Keratinocyte (primary cell): Measurements from ENCODE around the gene EDN2. TPM values are rescaled to one million over a fixed set of nuclear protein-coding genes. Genes with fewer than 3 reads are reported as not detected.
A peak's percentile ranks its signal among the peaks of the same experiment; 100 is the strongest.

Source experiments
- DNase-seq: peaks from one replicate; pipeline ENCODE4 v3.0.0-alpha.2; 2011; ENCODE audit warnings: low read depth, missing footprints, low spot score
- FAIRE-seq: peaks from 2 replicates; lab custom pipeline; 2011; peaks lifted over from hg19 to GRCh38; lab: Jason Lieb, UNC
- H2AFZ ChIP-seq: 2 replicates; pipeline ENCODE4 v1.6.0; 2012; ENCODE audit warnings: low read length, control low read depth, inconsistent platforms; ENCODE audit not compliant: control insufficient read depth
- H3K27ac ChIP-seq: 2 replicates; pipeline ENCODE4 v1.5.1; 2011; ENCODE audit warnings: low read length; ENCODE audit not compliant: control insufficient read depth, insufficient read depth
- H3K27me3 ChIP-seq: 3 replicates; pipeline ENCODE4 v1.6.0; 2011; ENCODE audit warnings: low read length; ENCODE audit not compliant: control insufficient read depth, insufficient read depth; ENCODE audit errors: extremely low read depth
- H3K36me3 ChIP-seq, 2 experiments: 2 replicates in 1 of 2; 3 replicates in 1 of 2; pipeline ENCODE4 v1.5.1; 2011; ENCODE audit warnings: low read length in 2 of 2, mild to moderate bottlenecking in 1 of 2; ENCODE audit not compliant: control insufficient read depth in 2 of 2, insufficient read depth in 2 of 2; ENCODE audit errors: extremely low read depth in 1 of 2
- H3K4me1 ChIP-seq: 3 replicates; pipeline ENCODE4 v1.5.1; 2011; ENCODE audit warnings: low read length; ENCODE audit not compliant: control insufficient read depth, insufficient read depth; ENCODE audit errors: extremely low read depth
- H3K4me2 ChIP-seq: 3 replicates; pipeline ENCODE4 v1.6.0; 2011; ENCODE audit warnings: low read depth, low read length; ENCODE audit not compliant: control insufficient read depth, insufficient read depth; ENCODE audit errors: extremely low read depth
- H3K4me3 ChIP-seq, 3 experiments: fragments of 200-600 bp in 1 of 3; sonication (generic) in 1 of 3; 2 replicates in 2 of 3; 3 replicates in 1 of 3; pipeline ENCODE4 v1.5.1; 2011 to 2016; ENCODE audit warnings: low read length in 3 of 3, mild to moderate bottlenecking in 3 of 3, control low read depth in 2 of 3, inconsistent platforms in 1 of 3, low read depth in 1 of 3, mixed read lengths in 1 of 3, mixed run types in 1 of 3, moderate library complexity in 1 of 3; ENCODE audit not compliant: control insufficient read depth in 2 of 3, insufficient read depth in 2 of 3; ENCODE audit errors: extremely low read depth in 1 of 3
- H3K79me2 ChIP-seq: 2 replicates; pipeline ENCODE4 v1.6.0; 2012; ENCODE audit warnings: low read length; ENCODE audit not compliant: control insufficient read depth, insufficient read depth
- H3K9ac ChIP-seq: 3 replicates; pipeline ENCODE4 v1.6.0; 2011; ENCODE audit warnings: low read length; ENCODE audit not compliant: control insufficient read depth, insufficient read depth; ENCODE audit errors: extremely low read depth
- H3K9me1 ChIP-seq: 3 replicates; pipeline ENCODE4 v1.6.0; 2011; ENCODE audit warnings: low read length; ENCODE audit not compliant: control insufficient read depth, insufficient read depth; ENCODE audit errors: extremely low read depth
- H3K9me3 ChIP-seq: 2 replicates; pipeline ENCODE4 v1.5.1; 2012; ENCODE audit warnings: low read depth, low read length; ENCODE audit not compliant: control insufficient read depth
- H4K20me1 ChIP-seq: 3 replicates; pipeline ENCODE4 v1.6.0; 2011; ENCODE audit warnings: low read length; ENCODE audit not compliant: control insufficient read depth, insufficient read depth; ENCODE audit errors: extremely low read depth
- EZH2 ChIP-seq: IDR thresholded peaks from one replicate; pipeline ENCODE4 v1.6.1; 2012; ENCODE audit warnings: inconsistent platforms, mild to moderate bottlenecking, low read length, moderate library complexity
- dilution Hi-C: fragments of 300-500 bp; cut with MboI; formaldehyde crosslinking; loops from one replicate; pipeline ENCODE4 v1.7.0; 2020; ENCODE audit warnings: low sequenced_read_pairs; ENCODE audit not compliant: extremely low pct_ligation_motif_present
- polyA plus RNA-seq, 5 experiments: library from polyadenylated mRNA; depleted of rRNA in 3 of 5; stranded (reverse) in 3 of 5; stranded (forward) in 1 of 5; unstranded in 1 of 5; fragments of >200 nt; gene quantifications; 1 replicate in 1 of 5; 2 replicates in 3 of 5; 3 replicates in 1 of 5; pipeline versions ENCODE4 v1.2.1 to v1.2.3, GENCODE V29; 2011 to 2012; ENCODE audit warnings: missing spikeins in 2 of 5, low read depth in 1 of 5, low replicate concordance in 1 of 5
- TF ChIP-seq, protein P1 (sequence below), 3 experiments: IDR thresholded peaks in 1 of 3; conservative IDR thresholded peaks in 1 of 3; optimal IDR thresholded peaks in 1 of 3; 2 replicates in 2 of 3; 3 replicates in 1 of 3; pipeline versions ENCODE3 to v1.5.1; 2011; ENCODE audit warnings: low read length in 3 of 3, mild to moderate bottlenecking in 3 of 3, moderate library complexity in 2 of 3, control low read depth in 1 of 3, inconsistent platforms in 1 of 3; ENCODE audit not compliant: insufficient read depth in 2 of 3; ENCODE audit errors: extremely low read depth in 1 of 3

EDN2 gene
- polyA plus RNA-seq, 1 donor (not counting 4 experiments of a cell fraction or from before 2014, with no cell fraction given), result 0.34 TPM

DNA sequence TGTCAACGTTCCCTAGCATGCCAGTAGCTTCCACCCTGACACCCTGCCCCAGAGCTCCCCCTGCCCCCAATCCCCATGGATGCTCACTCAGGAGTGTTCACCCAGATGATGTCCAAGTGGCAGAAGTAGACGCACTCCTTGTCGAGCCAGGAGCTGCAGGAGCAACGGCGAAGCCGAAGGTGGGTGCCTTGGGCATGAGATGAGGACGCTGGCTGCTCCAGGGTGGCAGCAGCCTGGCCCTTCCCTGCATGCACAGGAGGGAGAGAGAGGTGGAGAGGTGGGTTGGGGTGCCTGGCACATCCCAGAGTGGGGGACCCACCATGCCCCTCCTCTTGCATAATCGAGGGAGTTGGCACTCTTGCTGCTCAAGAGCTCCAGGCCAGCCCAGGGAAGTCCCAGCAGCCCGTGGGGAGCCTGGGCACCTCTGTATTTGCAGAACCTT is 502 bp downstream of the EDN2 start:
- Histone ChIP-seq H3K4me3 (no peak overlapping the region), H3K4me1 (peaks cover 37% of the 10 kb centered on the region), H3K9me1 (no peaks in the 10 kb centered on the region), H3K9me3 (no peaks in the 10 kb centered on the region), H3K79me2 (no peaks in the 10 kb centered on the region), H3K4me2 (peak overlapping the region; percentile 63), H3K27ac (no peak overlapping the region), H3K27me3 (no peaks in the 10 kb centered on the region), H3K36me3 (no peaks in the 10 kb centered on the region), H2AFZ (no peak overlapping the region), H3K9ac (no peak overlapping the region), H4K20me1 (no peaks in the 10 kb centered on the region)
- no peak for TF ChIP-seq EZH2
- TF ChIP-seq, protein P1, sequence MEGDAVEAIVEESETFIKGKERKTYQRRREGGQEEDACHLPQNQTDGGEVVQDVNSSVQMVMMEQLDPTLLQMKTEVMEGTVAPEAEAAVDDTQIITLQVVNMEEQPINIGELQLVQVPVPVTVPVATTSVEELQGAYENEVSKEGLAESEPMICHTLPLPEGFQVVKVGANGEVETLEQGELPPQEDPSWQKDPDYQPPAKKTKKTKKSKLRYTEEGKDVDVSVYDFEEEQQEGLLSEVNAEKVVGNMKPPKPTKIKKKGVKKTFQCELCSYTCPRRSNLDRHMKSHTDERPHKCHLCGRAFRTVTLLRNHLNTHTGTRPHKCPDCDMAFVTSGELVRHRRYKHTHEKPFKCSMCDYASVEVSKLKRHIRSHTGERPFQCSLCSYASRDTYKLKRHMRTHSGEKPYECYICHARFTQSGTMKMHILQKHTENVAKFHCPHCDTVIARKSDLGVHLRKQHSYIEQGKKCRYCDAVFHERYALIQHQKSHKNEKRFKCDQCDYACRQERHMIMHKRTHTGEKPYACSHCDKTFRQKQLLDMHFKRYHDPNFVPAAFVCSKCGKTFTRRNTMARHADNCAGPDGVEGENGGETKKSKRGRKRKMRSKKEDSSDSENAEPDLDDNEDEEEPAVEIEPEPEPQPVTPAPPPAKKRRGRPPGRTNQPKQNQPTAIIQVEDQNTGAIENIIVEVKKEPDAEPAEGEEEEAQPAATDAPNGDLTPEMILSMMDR (optimal IDR thresholded peaks at IDR 0.05 in 1 of 3, IDR thresholded peaks at IDR 0.05 in 1 of 3, conservative IDR thresholded peaks at IDR 0.05 in 1 of 3; ENCODE audit: extremely low read depth in 1 of 3, insufficient read depth in 2 of 3, low read length in 3 of 3), result no peak
- dilution Hi-C loops, result no loop called here
- FAIRE-seq (no peak), DNase-seq (no peak)

DNA sequence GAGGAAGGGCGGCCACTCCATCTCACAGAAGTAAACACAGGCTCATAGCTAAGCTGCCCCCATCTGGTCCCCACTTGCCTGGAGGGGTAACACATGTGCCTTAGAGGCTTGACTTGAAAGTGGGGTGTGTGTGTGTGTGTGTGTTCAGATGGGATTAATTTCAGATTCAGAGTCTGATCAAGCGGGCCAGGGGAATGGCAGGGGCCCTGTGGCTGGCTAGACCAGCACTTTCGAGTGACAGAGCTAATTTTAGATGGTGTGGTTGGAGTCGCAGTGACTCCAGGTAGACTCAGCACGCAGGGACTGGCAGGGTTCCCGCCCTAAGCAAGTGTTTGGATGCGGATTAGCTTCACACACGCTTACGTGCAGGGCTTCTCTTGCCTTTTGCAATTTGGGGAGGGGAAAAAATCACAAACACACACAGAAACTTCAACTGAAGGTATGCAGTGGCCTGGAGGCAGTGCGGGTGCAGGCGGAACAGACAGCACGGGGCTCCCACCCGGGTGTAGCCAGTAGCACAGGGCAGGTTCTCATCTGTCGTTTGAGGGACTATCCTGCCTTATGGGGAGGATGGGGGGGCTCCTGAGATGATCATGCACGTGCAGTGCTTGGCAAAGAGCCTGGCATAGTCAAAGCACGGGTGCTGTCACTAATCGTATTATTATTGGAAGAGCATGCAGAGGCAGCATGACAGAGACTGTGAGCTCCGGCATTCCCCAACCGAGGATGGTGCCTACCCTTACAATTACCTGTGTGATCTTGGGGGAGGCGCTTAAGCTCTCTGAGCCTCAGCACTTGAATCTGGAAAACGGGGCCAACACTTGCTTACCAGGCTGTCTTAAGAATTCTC is 1.3 kb downstream of the EDN2 start:
- Histone ChIP-seq H3K9me3 (no peaks in the 10 kb centered on the region), H3K9me1 (no peaks in the 10 kb centered on the region), H3K4me1 (peaks cover 37% of the 10 kb centered on the region), H3K36me3 (no peaks in the 10 kb centered on the region), H2AFZ (no peak overlapping the region), H3K4me3 (no peak overlapping the region), H3K79me2 (no peaks in the 10 kb centered on the region), H3K9ac (no peak overlapping the region), H4K20me1 (no peaks in the 10 kb centered on the region), H3K27me3 (no peaks in the 10 kb centered on the region), H3K27ac (no peak overlapping the region), H3K4me2 (no peak overlapping the region)
- DNase-seq (no peak), FAIRE-seq (no peak)
- dilution Hi-C loops, result no loop called here
- TF ChIP-seq, protein P1 (optimal IDR thresholded peaks at IDR 0.05 in 1 of 3, IDR thresholded peaks at IDR 0.05 in 1 of 3, conservative IDR thresholded peaks at IDR 0.05 in 1 of 3; ENCODE audit: extremely low read depth in 1 of 3, insufficient read depth in 2 of 3, low read length in 3 of 3), result no peak
